Neural progenitor cell (in vitro differentiated cells): ENCODE measurements around the gene DOK4. TPM values are rescaled to one million over a fixed set of nuclear protein-coding genes. Genes with fewer than 3 reads are reported as not detected.

Experiments
- DNase-seq: peaks from one replicate; pipeline ENCODE4 v3.0.0-alpha.2; 2016; ENCODE audit warnings: low spot score
- H2AFZ ChIP-seq: fragments of 200-600 bp; sonication (generic); replicated peaks from 2 replicates; pipeline ENCODE4 v1.6.1; 2016; ENCODE audit warnings: antibody characterized with exemption
- H3F3A ChIP-seq: fragments of 200-600 bp; sonication (generic); 2 replicates; pipeline ENCODE4 v1.6.1; 2016; ENCODE audit warnings: antibody characterized with exemption, low read depth
- H3K27ac ChIP-seq: fragments of 200-600 bp; sonication (generic); 2 replicates; pipeline ENCODE4 v1.5.1; 2016; ENCODE audit warnings: mild to moderate bottlenecking
- H3K27me3 ChIP-seq: fragments of 200-600 bp; sonication (generic); 2 replicates; pipeline ENCODE4 v1.6.1; 2016; ENCODE audit warnings: mild to moderate bottlenecking, moderate library complexity
- H3K36me3 ChIP-seq: fragments of 200-600 bp; sonication (generic); 2 replicates; pipeline ENCODE4 v1.5.1; 2016
- H3K4me1 ChIP-seq: fragments of 200-600 bp; sonication (generic); 2 replicates; pipeline ENCODE4 v1.6.1; 2016; ENCODE audit warnings: mixed run types
- H3K4me2 ChIP-seq: fragments of 200-600 bp; sonication (generic); 2 replicates; pipeline ENCODE4 v1.6.1; 2016
- H3K4me3 ChIP-seq: fragments of 200-600 bp; sonication (generic); 2 replicates; pipeline ENCODE4 v1.5.1; 2016
- H3K79me2 ChIP-seq: fragments of 200-600 bp; sonication (generic); 2 replicates; pipeline ENCODE4 v1.6.1; 2016; ENCODE audit warnings: low read depth
- H3K9ac ChIP-seq: fragments of 200-600 bp; sonication (generic); 2 replicates; pipeline ENCODE4 v1.6.1; 2016
- H3K9me3 ChIP-seq: fragments of 200-600 bp; sonication (generic); 2 replicates; pipeline ENCODE4 v1.5.1; 2016; ENCODE audit warnings: low read depth
- H4K20me1 ChIP-seq: fragments of 200-600 bp; sonication (generic); 2 replicates; pipeline ENCODE4 v1.6.1; 2016; ENCODE audit warnings: low read depth
- H3K27ac Mint-ChIP-seq: 3 replicates; pipeline ENCODE4 v1.8.0; 2021; ENCODE audit warnings: mixed read lengths
- H3K27me3 Mint-ChIP-seq: 2 replicates; pipeline ENCODE4 v1.8.0; 2022; ENCODE audit warnings: low read depth, mild to moderate bottlenecking, inconsistent platforms, moderate library complexity, mixed read lengths; ENCODE audit not compliant: insufficient read depth
- H3K36me3 Mint-ChIP-seq: 3 replicates; pipeline ENCODE4 v1.8.0; 2021; ENCODE audit warnings: mixed read lengths
- H3K4me1 Mint-ChIP-seq: 3 replicates; pipeline ENCODE4 v1.8.0; 2021; ENCODE audit warnings: mixed read lengths
- H3K4me3 Mint-ChIP-seq: 3 replicates; pipeline ENCODE4 v1.8.0; 2021; ENCODE audit warnings: mild to moderate bottlenecking, moderate library complexity, mixed read lengths
- H3K9me3 Mint-ChIP-seq: 3 replicates; pipeline ENCODE4 v1.8.0; 2020; ENCODE audit warnings: mixed read lengths
- CTCF ChIP-seq: fragments of 200-600 bp; sonication (generic); IDR thresholded peaks from 2 replicates; pipeline ENCODE4 v1.5.1; 2017; ENCODE audit warnings: antibody characterized with exemption, mild to moderate bottlenecking
- EZH2 ChIP-seq: fragments of 200-600 bp; sonication (generic); IDR thresholded peaks from 2 replicates; pipeline ENCODE4 v1.6.1; 2017; ENCODE audit warnings: antibody characterized with exemption, mild to moderate bottlenecking, moderate library complexity
- EZH2phosphoT487 ChIP-seq: fragments of 200-600 bp; sonication (generic); IDR thresholded peaks from 2 replicates; pipeline ENCODE4 v1.6.1; 2017; ENCODE audit warnings: antibody characterized with exemption
- total RNA-seq: library from RNA; depleted of rRNA; stranded (reverse); fragments of >200 nt; gene quantifications from 2 replicates; pipeline ENCODE4 v1.2.3, GENCODE V29; 2015; ENCODE audit warnings: low replicate concordance

Gene DOK4
- total RNA-seq, 1 donor from 2014 or later = 10.5 TPM

- no peaks in the 10 kb centered on the region for H3K9me3 ChIP-seq
- no peak for DNase-seq
- H3K4me2 ChIP-seq = no peak overlapping the region
- peaks cover 8% of the 10 kb centered on the region for H3K4me1 Mint-ChIP-seq
- no peak overlapping the region for H3K4me3 ChIP-seq
- peaks cover 21% of the 10 kb centered on the region for H3F3A ChIP-seq
- peak overlapping the region; percentile 33 for H3K27ac Mint-ChIP-seq
- no peak for TF ChIP-seq CTCF
- TF ChIP-seq EZH2 = no peak
- TF ChIP-seq EZH2phosphoT487 = no peak
- peaks cover 31% of the 10 kb centered on the region for H4K20me1 ChIP-seq
- H3K36me3 Mint-ChIP-seq = peaks cover 20% of the 10 kb centered on the region
- no peak overlapping the region for H2AFZ ChIP-seq
- H3K4me3 Mint-ChIP-seq = peak overlapping the region; percentile 5
- peaks cover 16% of the 10 kb centered on the region for H3K4me1 ChIP-seq
- no peaks in the 10 kb centered on the region for H3K79me2 ChIP-seq
- no peaks in the 10 kb centered on the region for H3K9me3 Mint-ChIP-seq
- H3K27me3 Mint-ChIP-seq = peaks cover 4% of the 10 kb centered on the region
- no peaks in the 10 kb centered on the region for H3K27me3 ChIP-seq
- peak overlapping the region; percentile 41 for H3K27ac ChIP-seq
- no peaks in the 10 kb centered on the region for H3K36me3 ChIP-seq
- H3K9ac ChIP-seq = no peak overlapping the region
Measured at GRCh38 chr16:57471852-57472664, 14.2 kb downstream of the DOK4 start.

GRCh38 chr16:57471209-57471608 is 15.1 kb downstream of the DOK4 start:
- H3K36me3 ChIP-seq = no peaks in the 10 kb centered on the region
- Mint-ChIP-seq H3K4me1 (peaks cover 6% of the 10 kb centered on the region), H3K9me3 (no peaks in the 10 kb centered on the region), H3K4me3 (no peak overlapping the region), H3K27me3 (peaks cover 4% of the 10 kb centered on the region), H3K36me3 (peaks cover 20% of the 10 kb centered on the region), H3K27ac (no peak overlapping the region)
- TF ChIP-seq CTCF = no peak
- no peak for TF ChIP-seq EZH2phosphoT487
- TF ChIP-seq EZH2 = no peak
- peaks cover 26% of the 10 kb centered on the region for H4K20me1 ChIP-seq
- H2AFZ ChIP-seq = no peak overlapping the region
- H3K9ac ChIP-seq = no peak overlapping the region
- no peaks in the 10 kb centered on the region for H3K27me3 ChIP-seq
- H3K4me1 ChIP-seq = peaks cover 7% of the 10 kb centered on the region
- H3K4me3 ChIP-seq = no peak overlapping the region
- H3K4me2 ChIP-seq = no peak overlapping the region
- H3F3A ChIP-seq = peaks cover 15% of the 10 kb centered on the region
- H3K9me3 ChIP-seq = no peaks in the 10 kb centered on the region
- DNase-seq = no peak
- H3K27ac ChIP-seq = no peak overlapping the region
- no peaks in the 10 kb centered on the region for H3K79me2 ChIP-seq

- no peak overlapping the region for H3K4me3 Mint-ChIP-seq
- Histone ChIP-seq H3K36me3 (no peaks in the 10 kb centered on the region), H3K4me2 (no peak overlapping the region), H3K4me1 (peaks cover 4% of the 10 kb centered on the region), H3K4me3 (no peak overlapping the region), H2AFZ (no peak overlapping the region), H3K27me3 (no peaks in the 10 kb centered on the region), H3K79me2 (no peaks in the 10 kb centered on the region), H3K9me3 (no peaks in the 10 kb centered on the region), H4K20me1 (peaks cover 24% of the 10 kb centered on the region), H3F3A (peaks cover 13% of the 10 kb centered on the region), H3K9ac (no peak overlapping the region), H3K27ac (no peak overlapping the region)
- H3K27me3 Mint-ChIP-seq = peaks cover 4% of the 10 kb centered on the region
- no peak overlapping the region for H3K27ac Mint-ChIP-seq
- no peak for TF ChIP-seq EZH2
- TF ChIP-seq CTCF = no peak
- TF ChIP-seq EZH2phosphoT487 = no peak
- H3K36me3 Mint-ChIP-seq = peaks cover 25% of the 10 kb centered on the region
- no peak for DNase-seq
- no peaks in the 10 kb centered on the region for H3K9me3 Mint-ChIP-seq
- H3K4me1 Mint-ChIP-seq = peaks cover 4% of the 10 kb centered on the region
Measured at GRCh38 chr16:57470711-57471110, 15.6 kb downstream of the DOK4 start.
